PC-9 (cell line): Measurements from ENCODE around the gene E2F8. TPM values are rescaled to one million over a fixed set of nuclear protein-coding genes. Genes with fewer than 3 reads are reported as not detected.

Experiments used
- BruUV-seq: library from RNA; stranded (reverse); fragments of 400-500 nt; replicated peaks from 2 replicates; lab custom pipeline; 2021; lab: Mats Ljungman, UMichigan
- CTCF ChIA-PET: fragments of 300-600 bp; sonication (Branson Sonifier 250); formaldehyde crosslinking; loops from one replicate; lab custom pipeline; 2022; ENCODE audit warnings: antibody characterized with exemption; lab: Charles Lee
- POLR2A ChIA-PET: fragments of 300-600 bp; sonication (Branson Sonifier 250); formaldehyde crosslinking; loops from one replicate; lab custom pipeline; 2022; ENCODE audit warnings: antibody characterized with exemption; ENCODE audit not compliant: unreplicated experiment; lab: Charles Lee
- DNase-seq, 2 experiments: peaks; one replicate each; pipeline versions ENCODE4 v3.0.0 to v3.0.0-alpha.2; 2015 to 2022; ENCODE audit warnings: mixed read lengths in 1 of 2
- H2AFZ ChIP-seq: fragments of 200-600 bp; sonication (generic); 2 replicates; pipeline ENCODE4 v1.8.1; 2017; ENCODE audit warnings: antibody characterized with exemption
- H3F3A ChIP-seq: fragments of 200-600 bp; sonication (generic); 2 replicates; pipeline ENCODE4 v1.8.1; 2017; ENCODE audit warnings: antibody characterized with exemption, mild to moderate bottlenecking, low read depth; ENCODE audit not compliant: insufficient read depth
- H3K27ac ChIP-seq: fragments of 200-600 bp; sonication (generic); 2 replicates; pipeline ENCODE4 v1.6.1; 2016; ENCODE audit warnings: mixed run types
- H3K27me3 ChIP-seq: fragments of 200-600 bp; sonication (generic); 2 replicates; pipeline ENCODE4 v1.6.1; 2016; ENCODE audit warnings: low read depth, mixed run types; ENCODE audit not compliant: insufficient read depth
- H3K36me3 ChIP-seq: fragments of 200-600 bp; sonication (generic); 2 replicates; pipeline ENCODE4 v1.6.1; 2016; ENCODE audit warnings: low read depth, mixed run types
- H3K4me1 ChIP-seq: fragments of 200-600 bp; sonication (generic); replicated peaks from 2 replicates; pipeline ENCODE4 v1.6.1; 2016; ENCODE audit warnings: mixed run types; ENCODE audit not compliant: insufficient read depth
- H3K4me2 ChIP-seq: fragments of 200-600 bp; sonication (generic); 2 replicates; pipeline ENCODE4 v1.6.1; 2017; ENCODE audit warnings: mixed run types
- H3K4me3 ChIP-seq: fragments of 200-600 bp; sonication (generic); 2 replicates; pipeline ENCODE4 v1.6.1; 2016; ENCODE audit warnings: mixed run types
- H3K79me2 ChIP-seq: fragments of 200-600 bp; sonication (generic); 2 replicates; pipeline ENCODE4 v1.6.1; 2017; ENCODE audit warnings: low read depth, mixed run types
- H3K9me2 ChIP-seq: fragments of 200-600 bp; sonication (generic); 2 replicates; pipeline ENCODE4 v1.8.1; 2017; ENCODE audit warnings: mild to moderate bottlenecking; ENCODE audit not compliant: insufficient read depth
- H3K9me3 ChIP-seq: fragments of 200-600 bp; sonication (generic); 2 replicates; pipeline ENCODE4 v1.8.1; 2016; ENCODE audit warnings: low read depth; ENCODE audit not compliant: insufficient read depth
- H4K20me1 ChIP-seq: fragments of 200-600 bp; sonication (generic); 2 replicates; pipeline ENCODE4 v1.8.1; 2017; ENCODE audit not compliant: insufficient read depth
- EZH2 ChIP-seq: fragments of 200-600 bp; sonication (generic); IDR thresholded peaks from 2 replicates; pipeline ENCODE4 v1.8.0; 2017; ENCODE audit warnings: antibody characterized with exemption, low read depth
- intact Hi-C: fragments of 100-400 bp; cut with micrococcal nuclease; formaldehyde crosslinking; loops from one replicate; pipeline ENCODE4 v1.10.0; 2022; ENCODE audit not compliant: unreplicated experiment
- total RNA-seq: library from RNA; stranded (reverse); gene quantifications from 2 replicates; pipeline ENCODE4 v1.2.3, GENCODE V29; 2021
- TF ChIP-seq, protein P1 (sequence below): fragments of 200-600 bp; sonication (generic); conservative IDR thresholded peaks from 2 replicates; pipeline ENCODE4 v1.6.1; 2017; ENCODE audit warnings: mixed run types, antibody characterized with exemption, mild to moderate bottlenecking, moderate library complexity

Gene E2F8
- total RNA-seq, 1 experiment from 2014 or later: 26.7 TPM

DNA sequence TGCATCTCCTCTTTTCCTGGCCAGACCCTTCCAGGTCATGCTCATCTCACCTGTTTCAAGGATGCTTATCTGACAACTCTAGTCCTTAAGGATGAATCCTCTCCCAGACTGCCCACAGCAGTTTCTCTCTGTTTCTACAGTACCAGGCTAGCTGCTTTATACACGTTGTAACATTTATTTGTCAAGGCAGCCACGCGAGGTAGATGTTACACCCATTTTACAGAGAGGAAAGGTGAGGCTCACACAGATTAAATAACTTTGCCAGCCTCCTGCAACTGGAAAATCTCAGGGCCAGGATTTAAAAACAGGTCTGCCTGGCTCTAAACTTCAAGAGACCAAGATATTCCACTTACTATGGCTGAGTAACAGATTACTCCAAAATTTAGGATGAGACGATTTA, 45.7 kb upstream of the E2F8 start:
- no peaks in the 10 kb centered on the region for H3K9me3 ChIP-seq
- POLR2A ChIA-PET: no interaction called here
- no peak overlapping the region for H3K4me3 ChIP-seq
- no peaks in the 10 kb centered on the region for H3K79me2 ChIP-seq
- no peaks in the 10 kb centered on the region; the same call in 1 of the 2 replicates for H3F3A ChIP-seq
- no peaks in the 10 kb centered on the region for H3K36me3 ChIP-seq
- H3K4me1 ChIP-seq: peaks cover 10% of the 10 kb centered on the region
- no TSS peak for BruUV-seq
- TF ChIP-seq, protein P1, sequence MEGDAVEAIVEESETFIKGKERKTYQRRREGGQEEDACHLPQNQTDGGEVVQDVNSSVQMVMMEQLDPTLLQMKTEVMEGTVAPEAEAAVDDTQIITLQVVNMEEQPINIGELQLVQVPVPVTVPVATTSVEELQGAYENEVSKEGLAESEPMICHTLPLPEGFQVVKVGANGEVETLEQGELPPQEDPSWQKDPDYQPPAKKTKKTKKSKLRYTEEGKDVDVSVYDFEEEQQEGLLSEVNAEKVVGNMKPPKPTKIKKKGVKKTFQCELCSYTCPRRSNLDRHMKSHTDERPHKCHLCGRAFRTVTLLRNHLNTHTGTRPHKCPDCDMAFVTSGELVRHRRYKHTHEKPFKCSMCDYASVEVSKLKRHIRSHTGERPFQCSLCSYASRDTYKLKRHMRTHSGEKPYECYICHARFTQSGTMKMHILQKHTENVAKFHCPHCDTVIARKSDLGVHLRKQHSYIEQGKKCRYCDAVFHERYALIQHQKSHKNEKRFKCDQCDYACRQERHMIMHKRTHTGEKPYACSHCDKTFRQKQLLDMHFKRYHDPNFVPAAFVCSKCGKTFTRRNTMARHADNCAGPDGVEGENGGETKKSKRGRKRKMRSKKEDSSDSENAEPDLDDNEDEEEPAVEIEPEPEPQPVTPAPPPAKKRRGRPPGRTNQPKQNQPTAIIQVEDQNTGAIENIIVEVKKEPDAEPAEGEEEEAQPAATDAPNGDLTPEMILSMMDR: no peak
- no peak for TF ChIP-seq EZH2
- H2AFZ ChIP-seq: no peak overlapping the region
- H3K4me2 ChIP-seq: no peak overlapping the region
- no peaks in the 10 kb centered on the region for H3K27me3 ChIP-seq
- H3K9me2 ChIP-seq: no peaks in the 10 kb centered on the region
- intact Hi-C loops: no loop called here
- no peaks in the 10 kb centered on the region for H4K20me1 ChIP-seq
- no peak for DNase-seq
- no peak overlapping the region for H3K27ac ChIP-seq
- CTCF ChIA-PET: no interaction called here

- H3K27ac ChIP-seq: no peak overlapping the region
- BruUV-seq: no TSS peak
- POLR2A ChIA-PET: no interaction called here
- DNase-seq: no peak
- H3K4me3 ChIP-seq: no peak overlapping the region
- no peaks in the 10 kb centered on the region for H3K27me3 ChIP-seq
- intact Hi-C loops: no loop called here
- H3K4me2 ChIP-seq: no peak overlapping the region
- no peaks in the 10 kb centered on the region for H3K79me2 ChIP-seq
- H4K20me1 ChIP-seq: no peaks in the 10 kb centered on the region
- CTCF ChIA-PET: no interaction called here
- no peaks in the 10 kb centered on the region for H3K9me2 ChIP-seq
- H3K36me3 ChIP-seq: no peaks in the 10 kb centered on the region
- TF ChIP-seq, protein P1: no peak
- no peak for TF ChIP-seq EZH2
- peaks cover 6% of the 10 kb centered on the region; the same call in 1 of the 2 replicates for H3K9me3 ChIP-seq
- peaks cover 6% of the 10 kb centered on the region; the same call in 1 of the 2 replicates for H3K4me1 ChIP-seq
- H3F3A ChIP-seq: no peaks in the 10 kb centered on the region
- H2AFZ ChIP-seq: no peak overlapping the region
Observed at GRCh38 chr11:19284881-19285280, 44.1 kb upstream of the E2F8 start.

- H4K20me1 ChIP-seq: no peaks in the 10 kb centered on the region
- no peaks in the 10 kb centered on the region for H3F3A ChIP-seq
- H3K27ac ChIP-seq: no peak overlapping the region
- H3K9me3 ChIP-seq: peaks cover 8% of the 10 kb centered on the region; the same call in 1 of the 2 replicates
- no peak overlapping the region for H3K4me3 ChIP-seq
- POLR2A ChIA-PET: no interaction called here
- no peaks in the 10 kb centered on the region for H3K79me2 ChIP-seq
- no peaks in the 10 kb centered on the region for H3K9me2 ChIP-seq
- DNase-seq: no peak
- no peak overlapping the region for H2AFZ ChIP-seq
- TF ChIP-seq EZH2: no peak
- TF ChIP-seq, protein P1: no peak
- intact Hi-C loops: no loop called here
- H3K4me2 ChIP-seq: no peak overlapping the region
- H3K27me3 ChIP-seq: no peaks in the 10 kb centered on the region
- no peaks in the 10 kb centered on the region for H3K36me3 ChIP-seq
- CTCF ChIA-PET: no interaction called here
- BruUV-seq: no TSS peak
- peaks cover 7% of the 10 kb centered on the region; the same call in 1 of the 2 replicates for H3K4me1 ChIP-seq
Observed at GRCh38 chr11:19283991-19284390, 43.2 kb upstream of the E2F8 start.
